Measurements from ENCODE around the gene SIGLECL1. TPM values are rescaled to one million over a fixed set of nuclear protein-coding genes. Genes with fewer than 3 reads are reported as not detected.

SIGLECL1 gene
- total and polyA plus RNA-seq, 9 of the 15 experiments (the other 6 are each of a cell fraction or from before 2014, with no cell fraction given): not detected

- no peaks in the 10 kb centered on the region for H3K79me2 ChIP-seq (ENCODE audit: control insufficient read depth, insufficient read depth, low read length)
- no peaks in the 10 kb centered on the region for H3K9me3 ChIP-seq (replicated peaks; ENCODE audit: control insufficient read depth, insufficient read depth, low read depth, low read length)
- no peak overlapping the region for H3K27ac ChIP-seq (ENCODE audit: extremely low read depth, low read depth, low read length)
- H3K9ac ChIP-seq (ENCODE audit: insufficient read depth in 1 of 2, low read depth in 2 of 2, low read length in 2 of 2): no peak overlapping the region; a peak in 1 of 4 replicates
- H3K4me2 ChIP-seq (ENCODE audit: insufficient read depth, low read length): no peak overlapping the region; the same call in 1 of the 2 replicates
- FAIRE-seq (peak; percentile 77), ATAC-seq (peak; percentile 79), DNase-seq (ENCODE audit: extremely low read depth in 1 of 4, low spot score in 3 of 4) (peak; percentile 25 to 51 (median 34))
- H3K27me3 ChIP-seq (ENCODE audit: control insufficient read depth in 2 of 2, insufficient read depth in 2 of 2, low read length in 2 of 2): peaks cover 27 to 80% of the 10 kb centered on the region in 2 experiments; a peak in 4 of 5 replicates
- H3K9me1 ChIP-seq (ENCODE audit: control insufficient read depth, insufficient read depth, low read length): no peaks in the 10 kb centered on the region
- whole genome bisulfite sequencing (ENCODE audit: insufficient coverage, low coverage, missing lambda C conversion rate): 9% methylated on average over 9 of the region's 9 CpGs
- no peaks in the 10 kb centered on the region for H3K36me3 ChIP-seq (ENCODE audit: control insufficient read depth, insufficient read depth, low read length)
- CTCF ChIA-PET (ENCODE audit: low intra/inter-chr PET ratio): no interaction called here
- H3K4me3 ChIP-seq: no peak overlapping the region
- H3K4me1 ChIP-seq (replicated peaks in 1 of 2; ENCODE audit: control insufficient read depth in 2 of 2, insufficient read depth in 2 of 2, low read length in 2 of 2): peaks cover 0 to 7% of the 10 kb centered on the region in 2 experiments; a peak in 2 of 5 replicates
- POLR2A ChIA-PET: no interaction called here
- intact Hi-C loops (cut with micrococcal nuclease): loop anchor here (1.0 to 2.0 kb wide), 2 partner anchors 42 to 362 kb away; no protein-coding TSS in a partner anchor
- H2AFZ ChIP-seq (ENCODE audit: low read depth, low read length): no peak overlapping the region
- in situ Hi-C loops (cut with MboI): no loop called here
- H4K20me1 ChIP-seq (replicated peaks; ENCODE audit: control insufficient read depth, insufficient read depth, low read length): no peaks in the 10 kb centered on the region
- BruUV-seq (replicated peaks): no TSS peak
- TF ChIP-seq CCNT2 (IDR thresholded peaks at IDR 0.05; ENCODE audit: borderline replicate concordance, extremely low read depth, insufficient read length, low read depth, low read length): no peak
- no peak for TF ChIP-seq KLF13 (tag; IDR thresholded peaks at IDR 0.05; ENCODE audit: borderline replicate concordance, low read depth)
- TF ChIP-seq HMGXB4 (CRISPR knock-in tag; IDR thresholded peaks at IDR 0.05): no peak
- TF ChIP-seq BCOR (IDR thresholded peaks at IDR 0.05): peak; percentile 63
- no peak for TF ChIP-seq FOXP4 (CRISPR knock-in tag; IDR thresholded peaks at IDR 0.05; ENCODE audit: borderline replicate concordance)
- TF ChIP-seq CTCF (IDR thresholded peaks at IDR 0.05 in 2 of 3, conservative IDR thresholded peaks at IDR 0.05 in 1 of 3; ENCODE audit: insufficient read depth in 2 of 3, low read depth in 1 of 3, low read length in 3 of 3): peak; percentile 44 to 69 (median 50); a peak in 5 of 6 replicates
- TF ChIP-seq RBM25 (IDR thresholded peaks at IDR 0.05; ENCODE audit: low read depth, low read length, severe bottlenecking): peak; percentile 71
- peak; percentile 55; the same call in 1 of the 2 replicates for TF ChIP-seq STAG1 (CRISPR knock-in tag; IDR thresholded peaks at IDR 0.05; ENCODE audit: borderline replicate concordance)
These were observed 45.6 kb downstream of the SIGLECL1 start for GRCh38 chr19:51296336-51297093.
